ENCODE data around the gene TMEM256. TPM values are rescaled to one million over a fixed set of nuclear protein-coding genes. Genes with fewer than 3 reads are reported as not detected.

TMEM256 gene
- total RNA-seq, 4 donors from 2014 or later: 59.6 to 121 (median 74.7) TPM

- H3K27ac ChIP-seq (replicated peaks in 1 of 4): peak overlapping the region; percentile 11 to 75 (median 39)
- 57% methylated on average over 2 of the region's 12 CpGs for WGBS
Measured at GRCh38 chr17:7356072-7356549, 47.8 kb downstream of the TMEM256 start.

GRCh38 chr17:7355573-7355972 is 48.3 kb downstream of the TMEM256 start:
- WGBS: 78% methylated on average over 8 of the region's 8 CpGs
- no peak for TF ChIP-seq EP300 (IDR thresholded peaks at IDR 0.05)
- Histone ChIP-seq H3K27me3 (no peaks in the 10 kb centered on the region), H3K36me3 (no peaks in the 10 kb centered on the region), H3K4me1 (peaks cover 15 to 52% (median 49%) of the 10 kb centered on the region in 4 donors), H3K4me3 (peak overlapping the region in 1 of 4 donors; percentile 23), H3K9me3 (no peaks in the 10 kb centered on the region), H3K27ac (replicated peaks in 1 of 4) (peak overlapping the region in 3 of 4 donors; percentile 33 to 75 (median 45))
- DNase-seq (ENCODE audit: extremely low spot score): no peak
- intact Hi-C loops (cut with DNase I): loop anchor here (2.0 kb wide), 1 partner anchor 205 kb away; the partner anchor contains the start of gene SENP3

More at GRCh38 chr17:7356072-7356549, 47.8 kb downstream of the TMEM256 start:
- no peak for DNase-seq (ENCODE audit: extremely low spot score)
- no peaks in the 10 kb centered on the region for H3K9me3 ChIP-seq
- H3K4me3 ChIP-seq: peak overlapping the region in 2 of 4 donors; percentile 13 to 23
- H3K4me1 ChIP-seq: peaks cover 15 to 47% (median 44%) of the 10 kb centered on the region in 4 donors
- TF ChIP-seq POLR2A (IDR thresholded peaks at IDR 0.05; ENCODE audit: low read depth) (no peak), POLR2AphosphoS5 (IDR thresholded peaks at IDR 0.05) (peak in 1 of 2 donors; percentile 74), CTCF (IDR thresholded peaks at IDR 0.05) (peak; percentile 83 to 93 (median 89))
- intact Hi-C loops (cut with DNase I): loop anchor here (2.0 kb wide), 1 partner anchor 81 kb away; no protein-coding TSS in a partner anchor
- no peaks in the 10 kb centered on the region for H3K27me3 ChIP-seq
- no peaks in the 10 kb centered on the region for H3K36me3 ChIP-seq

- TF ChIP-seq POLR2AphosphoS5 (IDR thresholded peaks at IDR 0.05): peak in 1 of 2 donors; percentile 52
- no peak for TF ChIP-seq POLR2A (IDR thresholded peaks at IDR 0.05; ENCODE audit: low read depth)
- Histone ChIP-seq H3K4me1 (peaks cover 15 to 57% (median 54%) of the 10 kb centered on the region in 4 donors), H3K27me3 (no peaks in the 10 kb centered on the region), H3K4me3 (peak within 1 kb of the TSS in 2 of 4 donors; percentile 13 to 23), H3K27ac (replicated peaks in 1 of 4) (peak within 1 kb of the TSS; percentile 1 to 98 (median 60)), H3K9me3 (no peaks in the 10 kb centered on the region), H3K36me3 (no peaks in the 10 kb centered on the region)
- intact Hi-C loops (cut with DNase I): loop anchor here (2.0 kb wide), 1 partner anchor 206 kb away; the partner anchor contains the start of gene SENP3
- no CpG with 5 or more reads among the region's 10 CpGs for WGBS
- no peak for DNase-seq (ENCODE audit: extremely low spot score)
Measured at GRCh38 chr17:7355053-7355452, 48.8 kb downstream of the TMEM256 start, which contains the start of gene TMEM95. Gene TMEM95, plus strand, starts transcription at chr17:7355156. Its CDS starts 49 bp downstream, at chr17:7355205.

- no peaks in the 10 kb centered on the region for H3K27me3 ChIP-seq
- H3K4me3 ChIP-seq: no peak overlapping the region
- no peak for TF ChIP-seq POLR2A (IDR thresholded peaks at IDR 0.05; ENCODE audit: low read depth)
- TF ChIP-seq EP300 (IDR thresholded peaks at IDR 0.05): no peak
- TF ChIP-seq POLR2AphosphoS5 (IDR thresholded peaks at IDR 0.05): no peak
- TF ChIP-seq CTCF (IDR thresholded peaks at IDR 0.05): no peak
- H3K9me3 ChIP-seq: no peaks in the 10 kb centered on the region
- 69% methylated on average over 8 of the region's 9 CpGs for WGBS
- intact Hi-C loops (cut with DNase I): loop anchor here (2.0 to 5.0 kb wide), 2 partner anchors 48 to 206 kb away; partner anchors contain the start of genes SENP3 and TMEM256
- H3K4me1 ChIP-seq: peaks cover 20 to 64% (median 61%) of the 10 kb centered on the region in 4 donors
- peak overlapping the region in 2 of 4 donors; percentile 75 to 98 for H3K27ac ChIP-seq (replicated peaks in 1 of 4)
- no peaks in the 10 kb centered on the region for H3K36me3 ChIP-seq
- no peak for DNase-seq (ENCODE audit: extremely low spot score)
Measured at GRCh38 chr17:7354262-7354843, 49.5 kb downstream of the TMEM256 start.

Other genes with a start within 250 kb of the TMEM256 start
- gene ASGR1, start 224.7 kb downstream of the TMEM256 start, total RNA-seq: 1 to 10 TPM in 1 of 4 donors, under 1 TPM in 1, not detected in 2; 0.52 to 2.5 TPM
- 10 to 100 TPM; 12.3 to 21.4 (median 16.5) TPM for gene DLG4, start 184.3 kb downstream of the TMEM256 start, total RNA-seq
- 100 to 1,000 TPM; 250 to 662 (median 544) TPM for gene ACADVL, start 184.2 kb downstream of the TMEM256 start, total RNA-seq
- gene DVL2, start 169.6 kb downstream of the TMEM256 start, total RNA-seq: 10 to 100 TPM; 34.5 to 55.5 (median 43.7) TPM
- 10 to 100 TPM; 21.6 to 38.1 (median 24.8) TPM for gene PHF23, start 164.6 kb downstream of the TMEM256 start, total RNA-seq
- 100 to 1,000 TPM; 360 to 524 (median 408) TPM for gene GABARAP, start 161.6 kb downstream of the TMEM256 start, total RNA-seq
- gene CTDNEP1, start 152.4 kb downstream of the TMEM256 start, total RNA-seq: 10 to 100 TPM; 41.5 to 66.5 (median 46.6) TPM
- gene ELP5, start 151.9 kb downstream of the TMEM256 start, total RNA-seq: 10 to 100 TPM; 24.9 to 33.3 (median 27.8) TPM
- gene CLDN7, start 141.6 kb downstream of the TMEM256 start, total RNA-seq: 1 to 10 TPM; 1.7 to 3.4 (median 2.1) TPM
- gene SLC2A4, start 122.4 kb downstream of the TMEM256 start, total RNA-seq: 100 to 1,000 TPM; 144 to 197 (median 157) TPM
- 1 to 10 TPM; 3.6 to 8.7 (median 4.4) TPM for gene YBX2, start 109.5 kb downstream of the TMEM256 start, total RNA-seq
- 100 to 1,000 TPM; 145 to 214 (median 204) TPM for gene EIF5A, start 96.5 kb downstream of the TMEM256 start, total RNA-seq
- gene GPS2, start 88.7 kb downstream of the TMEM256 start, total RNA-seq: 100 to 1,000 TPM in 1 of 4 donors, 10 to 100 TPM in 3; 89.6 to 112 (median 90.2) TPM
- 10 to 100 TPM; 13.9 to 27.0 (median 20.6) TPM for gene NEURL4, start 74.8 kb downstream of the TMEM256 start, total RNA-seq
- 10 to 100 TPM in 1 of 4 donors, 1 to 10 TPM in 3; 2.1 to 11.4 (median 4.6) TPM for gene ACAP1, start 67.6 kb downstream of the TMEM256 start, total RNA-seq
- 10 to 100 TPM in 2 of 4 donors, 1 to 10 TPM in 2; 9.1 to 18.2 (median 13.3) TPM for gene KCTD11, start 51.9 kb downstream of the TMEM256 start, total RNA-seq
- under 1 TPM in 1 of 4 donors, not detected in 3; 0.42 TPM for gene TMEM95, start 48.9 kb downstream of the TMEM256 start, total RNA-seq
- gene TNK1, start 23.0 kb downstream of the TMEM256 start, total RNA-seq: 1 to 10 TPM; 2.9 to 7.5 (median 5.6) TPM
- gene PLSCR3, start 9.6 kb downstream of the TMEM256 start, total RNA-seq: 10 to 100 TPM; 17.7 to 39.9 (median 24.3) TPM
- 10 to 100 TPM; 12.0 to 30.2 (median 19.0) TPM for gene NLGN2, start 3.7 kb upstream of the TMEM256 start, total RNA-seq
- gene SPEM1, start 16.2 kb upstream of the TMEM256 start, total RNA-seq: not detected
- gene SPEM2, start 21.5 kb upstream of the TMEM256 start, total RNA-seq: not detected
- gene SPEM3, start 24.8 kb upstream of the TMEM256 start, total RNA-seq: not detected
- gene TMEM102, start 31.3 kb upstream of the TMEM256 start, total RNA-seq: 1 to 10 TPM; 1.2 to 6.1 (median 3.5) TPM
- 1 to 10 TPM in 2 of 4 donors, under 1 TPM in 1, not detected in 1; 0.50 to 1.9 (median 1.3) TPM for gene FGF11, start 35.4 kb upstream of the TMEM256 start, total RNA-seq
- 10 to 100 TPM in 1 of 4 donors, 1 to 10 TPM in 3; 5.0 to 12.8 (median 8.1) TPM for gene CHRNB1, start 41.0 kb upstream of the TMEM256 start, total RNA-seq
- 100 to 1,000 TPM in 2 of 4 donors, 10 to 100 TPM in 2; 57.5 to 113 (median 87.7) TPM for gene ZBTB4, start 75.5 kb upstream of the TMEM256 start, total RNA-seq
- gene SLC35G6, start 77.3 kb upstream of the TMEM256 start, total RNA-seq: not detected
- gene POLR2A, start 80.3 kb upstream of the TMEM256 start, total RNA-seq: 10 to 100 TPM; 29.5 to 66.4 (median 46.9) TPM
- gene TNFSF12, start 145.0 kb upstream of the TMEM256 start, total RNA-seq: 100 to 1,000 TPM; 102 to 136 (median 122) TPM
- gene TNFSF13, start 154.7 kb upstream of the TMEM256 start, total RNA-seq: 10 to 100 TPM; 13.4 to 25.8 (median 22.4) TPM
- 10 to 100 TPM; 54.0 to 79.1 (median 72.4) TPM for gene SENP3, start 157.8 kb upstream of the TMEM256 start, total RNA-seq
- 10 to 100 TPM; 34.5 to 70.7 (median 44.7) TPM for gene CD68, start 175.5 kb upstream of the TMEM256 start, total RNA-seq
- 10 to 100 TPM; 26.0 to 50.4 (median 31.5) TPM for gene MPDU1, start 179.8 kb upstream of the TMEM256 start, total RNA-seq
- gene SOX15, start 186.0 kb upstream of the TMEM256 start, total RNA-seq: 10 to 100 TPM in 2 of 4 donors, 1 to 10 TPM in 2; 2.9 to 14.6 (median 10.9) TPM
- 10 to 100 TPM; 38.2 to 65.8 (median 50.2) TPM for gene FXR2, start 210.8 kb upstream of the TMEM256 start, total RNA-seq
- gene SAT2, start 223.7 kb upstream of the TMEM256 start, total RNA-seq: 10 to 100 TPM; 54.0 to 71.4 (median 64.2) TPM
- under 1 TPM in 1 of 4 donors, not detected in 3; 0.83 TPM for gene SHBG, start 226.0 kb upstream of the TMEM256 start, total RNA-seq
- 1 to 10 TPM; 1.6 to 2.9 (median 2.2) TPM for gene ATP1B2, start 246.8 kb upstream of the TMEM256 start, total RNA-seq